ENCODE results near the gene FAF2. TPM values are rescaled to one million over a fixed set of nuclear protein-coding genes. Genes with fewer than 3 reads are reported as not detected.

Gene FAF2
- total and polyA plus RNA-seq, 10 of the 15 experiments (the other 5 are each of a cell fraction or from before 2014, with no cell fraction given): 19.0 to 45.1 (median 35.6) TPM

- TF ChIP-seq NBN (IDR thresholded peaks at IDR 0.05): no peak
- TF ChIP-seq, protein P1, sequence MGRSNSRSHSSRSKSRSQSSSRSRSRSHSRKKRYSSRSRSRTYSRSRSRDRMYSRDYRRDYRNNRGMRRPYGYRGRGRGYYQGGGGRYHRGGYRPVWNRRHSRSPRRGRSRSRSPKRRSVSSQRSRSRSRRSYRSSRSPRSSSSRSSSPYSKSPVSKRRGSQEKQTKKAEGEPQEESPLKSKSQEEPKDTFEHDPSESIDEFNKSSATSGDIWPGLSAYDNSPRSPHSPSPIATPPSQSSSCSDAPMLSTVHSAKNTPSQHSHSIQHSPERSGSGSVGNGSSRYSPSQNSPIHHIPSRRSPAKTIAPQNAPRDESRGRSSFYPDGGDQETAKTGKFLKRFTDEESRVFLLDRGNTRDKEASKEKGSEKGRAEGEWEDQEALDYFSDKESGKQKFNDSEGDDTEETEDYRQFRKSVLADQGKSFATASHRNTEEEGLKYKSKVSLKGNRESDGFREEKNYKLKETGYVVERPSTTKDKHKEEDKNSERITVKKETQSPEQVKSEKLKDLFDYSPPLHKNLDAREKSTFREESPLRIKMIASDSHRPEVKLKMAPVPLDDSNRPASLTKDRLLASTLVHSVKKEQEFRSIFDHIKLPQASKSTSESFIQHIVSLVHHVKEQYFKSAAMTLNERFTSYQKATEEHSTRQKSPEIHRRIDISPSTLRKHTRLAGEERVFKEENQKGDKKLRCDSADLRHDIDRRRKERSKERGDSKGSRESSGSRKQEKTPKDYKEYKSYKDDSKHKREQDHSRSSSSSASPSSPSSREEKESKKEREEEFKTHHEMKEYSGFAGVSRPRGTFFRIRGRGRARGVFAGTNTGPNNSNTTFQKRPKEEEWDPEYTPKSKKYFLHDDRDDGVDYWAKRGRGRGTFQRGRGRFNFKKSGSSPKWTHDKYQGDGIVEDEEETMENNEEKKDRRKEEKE (IDR thresholded peaks at IDR 0.05): no peak
- TF ChIP-seq, protein P2, sequence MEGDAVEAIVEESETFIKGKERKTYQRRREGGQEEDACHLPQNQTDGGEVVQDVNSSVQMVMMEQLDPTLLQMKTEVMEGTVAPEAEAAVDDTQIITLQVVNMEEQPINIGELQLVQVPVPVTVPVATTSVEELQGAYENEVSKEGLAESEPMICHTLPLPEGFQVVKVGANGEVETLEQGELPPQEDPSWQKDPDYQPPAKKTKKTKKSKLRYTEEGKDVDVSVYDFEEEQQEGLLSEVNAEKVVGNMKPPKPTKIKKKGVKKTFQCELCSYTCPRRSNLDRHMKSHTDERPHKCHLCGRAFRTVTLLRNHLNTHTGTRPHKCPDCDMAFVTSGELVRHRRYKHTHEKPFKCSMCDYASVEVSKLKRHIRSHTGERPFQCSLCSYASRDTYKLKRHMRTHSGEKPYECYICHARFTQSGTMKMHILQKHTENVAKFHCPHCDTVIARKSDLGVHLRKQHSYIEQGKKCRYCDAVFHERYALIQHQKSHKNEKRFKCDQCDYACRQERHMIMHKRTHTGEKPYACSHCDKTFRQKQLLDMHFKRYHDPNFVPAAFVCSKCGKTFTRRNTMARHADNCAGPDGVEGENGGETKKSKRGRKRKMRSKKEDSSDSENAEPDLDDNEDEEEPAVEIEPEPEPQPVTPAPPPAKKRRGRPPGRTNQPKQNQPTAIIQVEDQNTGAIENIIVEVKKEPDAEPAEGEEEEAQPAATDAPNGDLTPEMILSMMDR (IDR thresholded peaks at IDR 0.05 in 2 of 3, conservative IDR thresholded peaks at IDR 0.05 in 1 of 3; ENCODE audit: control insufficient read depth in 2 of 3, extremely low read depth in 1 of 3, insufficient read depth in 1 of 3, low read depth in 3 of 3, low read length in 3 of 3): peak in 2 of 3 experiments; percentile 22 to 48; a peak in 3 of 6 replicates
- TF ChIP-seq TCF3 (IDR thresholded peaks at IDR 0.05; ENCODE audit: borderline replicate concordance, insufficient read depth, low read depth, low read length): no peak
- TF ChIP-seq GABPA (IDR thresholded peaks at IDR 0.05; ENCODE audit: low read depth): no peak
- TF ChIP-seq, protein P3, sequence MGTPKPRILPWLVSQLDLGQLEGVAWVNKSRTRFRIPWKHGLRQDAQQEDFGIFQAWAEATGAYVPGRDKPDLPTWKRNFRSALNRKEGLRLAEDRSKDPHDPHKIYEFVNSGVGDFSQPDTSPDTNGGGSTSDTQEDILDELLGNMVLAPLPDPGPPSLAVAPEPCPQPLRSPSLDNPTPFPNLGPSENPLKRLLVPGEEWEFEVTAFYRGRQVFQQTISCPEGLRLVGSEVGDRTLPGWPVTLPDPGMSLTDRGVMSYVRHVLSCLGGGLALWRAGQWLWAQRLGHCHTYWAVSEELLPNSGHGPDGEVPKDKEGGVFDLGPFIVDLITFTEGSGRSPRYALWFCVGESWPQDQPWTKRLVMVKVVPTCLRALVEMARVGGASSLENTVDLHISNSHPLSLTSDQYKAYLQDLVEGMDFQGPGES (IDR thresholded peaks at IDR 0.05): no peak
- no peak for TF ChIP-seq NR2C2 (IDR thresholded peaks at IDR 0.05; ENCODE audit: borderline replicate concordance, control insufficient read depth, insufficient read length, low read depth)
- no peak for TF ChIP-seq RELA (IDR thresholded peaks at IDR 0.05; ENCODE audit: borderline replicate concordance, partially characterized antibody)
- TF ChIP-seq RCOR1 (conservative IDR thresholded peaks at IDR 0.05; ENCODE audit: low read depth, low read length): no peak
- TF ChIP-seq SP1 (IDR thresholded peaks at IDR 0.05; ENCODE audit: low read depth, low read length): no peak
- no peak for TF ChIP-seq ZNF622 (IDR thresholded peaks at IDR 0.05)
- no peak for TF ChIP-seq KAT2A (conservative IDR thresholded peaks at IDR 0.05; ENCODE audit: control insufficient read depth, low read depth, low read length)
These were observed 94.6 kb downstream of the FAF2 start (continued) for GRCh38 chr5:176542596-176543427.

All from GM12878 (cell line).